Tongue (tissue), 2 donors: ENCODE measurements around the gene TACR1. TPM values are rescaled to one million over a fixed set of nuclear protein-coding genes. Genes with fewer than 3 reads are reported as not detected.
"Not testable (repeated sequence)": the region's sequence is repeated elsewhere in the genome, so short reads cannot be mapped to it uniquely, and the experiment has no call there.

Experiments
- DNase-seq: peaks from one replicate; pipeline ENCODE4 v3.0.0-alpha.2; 2015
- total RNA-seq: library from RNA; depleted of rRNA; stranded (reverse); fragments of >200 nt; gene quantifications from one replicate; pipeline ENCODE4 v1.2.3, GENCODE V29; 2014

Gene TACR1
- total RNA-seq, 1 donor from 2014 or later = 0.41 TPM

- no peak for DNase-seq
Observed at GRCh38 chr2:75087736-75088135, 111.6 kb downstream of the TACR1 start.

DNA sequence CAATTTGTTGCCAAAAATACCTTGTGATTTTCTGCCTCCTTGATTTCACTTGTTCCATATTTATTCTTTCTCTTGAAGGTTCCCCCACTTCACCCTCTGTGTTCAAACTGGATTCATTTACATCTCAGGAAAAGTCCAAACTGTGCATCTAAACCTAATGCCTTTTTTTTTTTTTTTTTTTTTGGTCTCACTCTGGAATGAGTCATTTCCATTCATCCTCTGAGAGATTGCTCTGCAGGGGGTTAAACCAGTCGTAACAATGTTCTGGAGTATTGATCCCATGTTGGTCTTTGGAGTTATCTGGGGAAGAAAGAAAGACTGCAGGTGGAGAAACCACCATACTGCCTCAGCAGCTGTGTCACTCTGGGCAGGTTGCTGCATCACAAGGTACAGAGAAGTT is 119.7 kb downstream of the TACR1 start:
- no peak for DNase-seq

DNA sequence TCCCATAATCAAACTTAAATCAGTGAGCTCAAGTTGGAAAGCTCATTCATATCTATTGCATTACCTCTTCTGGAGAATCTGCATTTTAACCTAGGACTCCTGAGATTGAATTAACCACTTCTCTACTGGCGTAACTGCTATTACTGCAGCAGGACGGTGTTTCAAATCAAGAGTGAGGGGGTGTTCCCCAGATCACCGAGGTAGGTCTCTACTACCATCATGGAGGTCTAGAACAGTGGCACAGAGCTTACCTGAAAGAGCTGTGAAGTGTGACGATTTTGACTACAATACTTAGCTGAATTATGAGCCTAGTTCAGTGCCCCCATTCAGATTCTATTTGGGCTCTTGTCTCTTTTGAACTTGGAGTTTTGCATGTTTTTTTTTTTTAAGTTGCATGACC is 121.4 kb downstream of the TACR1 start:
- DNase-seq = no peak

GRCh38 chr2:75076088-75076487 is 123.2 kb downstream of the TACR1 start:
- DNase-seq = peak; percentile 89

- no peak for DNase-seq
Observed at GRCh38 chr2:75074708-75075107, 124.6 kb downstream of the TACR1 start.

DNA sequence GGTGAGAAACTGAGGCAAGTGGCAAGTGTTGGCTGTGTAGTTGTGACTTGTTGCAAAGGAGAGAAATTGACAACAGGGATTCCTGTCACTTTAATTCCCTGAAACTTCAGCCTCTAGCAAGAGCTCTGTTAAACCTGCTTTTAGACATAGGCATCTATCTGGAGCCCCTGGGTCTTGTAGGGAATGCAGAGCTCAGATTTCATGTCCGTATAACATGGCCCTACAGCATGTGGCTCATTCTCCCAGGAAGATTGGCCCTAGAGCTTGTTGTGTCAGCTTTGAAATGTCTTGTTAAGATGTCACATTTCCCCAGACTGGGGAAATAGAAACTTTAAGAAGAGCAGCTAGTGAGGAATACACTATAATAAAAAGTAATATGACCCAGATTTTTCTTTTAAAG is 125.1 kb downstream of the TACR1 start:
- DNase-seq = peak; percentile 48

GRCh38 chr2:75071766-75072165 is 127.6 kb downstream of the TACR1 start:
- no peak for DNase-seq

GRCh38 chr2:75068546-75068945 is 130.8 kb downstream of the TACR1 start:
- DNase-seq = no peak

DNA sequence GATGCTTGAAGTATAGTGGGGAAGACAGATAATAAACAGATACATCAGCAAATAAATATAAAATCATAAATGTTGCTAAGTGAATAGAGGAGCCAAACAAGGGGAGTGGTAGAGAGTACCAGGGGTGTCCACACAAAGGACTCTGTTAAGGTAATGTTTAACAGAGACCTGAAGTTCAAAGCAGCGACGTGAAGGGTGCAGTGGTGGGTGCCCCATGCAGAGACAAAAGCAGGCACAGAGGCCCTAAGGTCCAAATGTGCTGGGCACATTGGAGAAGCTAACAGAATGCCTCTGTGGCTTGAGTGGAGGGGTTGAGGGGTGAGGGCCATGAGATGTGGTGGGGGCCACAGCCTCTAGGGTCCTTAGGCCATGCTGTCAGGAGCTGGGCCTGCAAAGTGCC is 131.8 kb downstream of the TACR1 start:
- DNase-seq = no peak

DNA sequence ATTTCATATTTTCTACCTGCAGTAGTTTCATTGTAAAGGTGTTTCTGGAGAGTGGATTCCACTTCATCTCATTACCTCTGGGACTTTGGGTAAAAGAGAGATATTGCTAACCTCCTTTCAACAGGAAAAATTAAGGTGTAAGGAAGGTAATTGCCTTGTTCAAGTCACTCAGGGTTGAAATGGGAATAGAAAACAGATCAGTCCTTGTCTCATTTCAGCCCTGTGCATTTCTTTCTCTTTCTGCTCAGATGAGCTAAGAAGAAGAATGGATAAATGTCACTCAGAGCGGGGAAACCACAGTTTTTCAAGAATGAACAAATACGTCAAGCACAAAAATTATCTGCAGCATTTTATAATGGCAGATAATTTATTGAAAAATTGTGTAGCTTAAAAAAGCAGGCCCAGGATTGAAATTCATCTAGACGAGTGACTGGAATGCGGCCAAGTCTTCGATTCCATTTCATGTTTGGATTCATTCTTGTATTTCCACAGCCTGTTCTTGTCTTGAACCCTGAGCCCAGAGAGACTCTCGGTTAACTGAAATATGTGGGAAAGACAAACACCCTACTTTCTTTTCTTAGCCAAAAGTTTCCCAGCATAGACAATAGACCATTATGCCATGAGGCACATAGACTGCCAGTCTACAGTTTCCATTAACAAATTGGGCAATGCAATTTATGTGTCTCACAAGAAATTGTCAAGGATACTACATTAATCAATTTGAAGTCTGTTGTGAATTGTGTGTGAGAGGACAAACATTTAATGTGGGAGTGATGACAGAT is 133.0 kb downstream of the TACR1 start:
- no peak for DNase-seq

DNA sequence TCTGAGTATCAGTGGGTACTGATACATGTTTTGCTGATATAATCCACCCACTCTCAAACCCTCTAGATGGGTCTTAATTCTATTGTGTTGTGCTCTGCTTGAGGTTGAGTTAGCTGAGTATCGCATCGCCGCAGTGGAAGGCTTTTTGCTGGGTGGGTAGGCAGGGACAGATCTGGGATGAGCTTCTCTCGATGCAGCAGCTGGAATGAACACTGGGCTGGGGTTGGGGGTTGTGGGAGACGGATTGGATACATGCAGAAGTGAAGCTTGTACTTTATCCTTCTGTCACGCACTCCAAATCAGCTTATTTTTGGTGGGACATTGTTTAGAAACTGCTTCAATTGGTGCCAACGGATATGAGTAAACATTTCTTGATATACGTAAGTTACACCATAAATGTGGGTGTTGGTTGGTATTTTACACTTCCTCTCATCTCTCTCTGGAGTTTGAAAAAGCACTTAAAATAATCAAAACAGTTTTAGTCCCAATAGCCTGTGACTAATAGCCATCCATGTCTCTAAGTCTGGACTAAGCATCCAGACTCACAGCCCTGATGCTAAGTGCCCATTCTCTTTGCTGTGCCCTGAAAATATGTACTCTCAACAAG is 133.8 kb downstream of the TACR1 start:
- no peak for DNase-seq

- peak; percentile 71 for DNase-seq
Observed at GRCh38 chr2:75064691-75065396, 134.5 kb downstream of the TACR1 start.

- DNase-seq = no peak
Observed at GRCh38 chr2:75063906-75064305, 135.4 kb downstream of the TACR1 start.

DNA sequence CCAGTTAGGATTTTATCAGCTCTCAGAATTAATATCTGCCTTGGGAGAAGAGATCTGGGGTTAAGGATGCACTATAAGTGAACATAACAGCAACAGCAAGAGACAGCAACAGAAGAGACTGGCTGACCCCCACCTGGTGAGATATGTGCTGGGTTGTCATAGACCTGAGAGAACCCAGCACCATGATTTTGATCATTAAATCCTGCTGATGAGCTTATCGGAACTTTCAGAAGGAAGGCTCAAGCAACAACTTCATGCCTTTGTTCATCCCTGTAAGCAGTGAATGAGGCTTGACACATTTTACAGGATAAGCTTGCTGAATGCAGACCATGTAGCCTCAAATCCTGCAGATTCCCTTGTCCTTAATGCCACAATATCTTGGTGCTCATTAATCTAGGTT is 140.9 kb downstream of the TACR1 start:
- no peak for DNase-seq

- DNase-seq = not testable (repeated sequence)
Observed at GRCh38 chr2:75057150-75057549, 142.2 kb downstream of the TACR1 start.

DNA sequence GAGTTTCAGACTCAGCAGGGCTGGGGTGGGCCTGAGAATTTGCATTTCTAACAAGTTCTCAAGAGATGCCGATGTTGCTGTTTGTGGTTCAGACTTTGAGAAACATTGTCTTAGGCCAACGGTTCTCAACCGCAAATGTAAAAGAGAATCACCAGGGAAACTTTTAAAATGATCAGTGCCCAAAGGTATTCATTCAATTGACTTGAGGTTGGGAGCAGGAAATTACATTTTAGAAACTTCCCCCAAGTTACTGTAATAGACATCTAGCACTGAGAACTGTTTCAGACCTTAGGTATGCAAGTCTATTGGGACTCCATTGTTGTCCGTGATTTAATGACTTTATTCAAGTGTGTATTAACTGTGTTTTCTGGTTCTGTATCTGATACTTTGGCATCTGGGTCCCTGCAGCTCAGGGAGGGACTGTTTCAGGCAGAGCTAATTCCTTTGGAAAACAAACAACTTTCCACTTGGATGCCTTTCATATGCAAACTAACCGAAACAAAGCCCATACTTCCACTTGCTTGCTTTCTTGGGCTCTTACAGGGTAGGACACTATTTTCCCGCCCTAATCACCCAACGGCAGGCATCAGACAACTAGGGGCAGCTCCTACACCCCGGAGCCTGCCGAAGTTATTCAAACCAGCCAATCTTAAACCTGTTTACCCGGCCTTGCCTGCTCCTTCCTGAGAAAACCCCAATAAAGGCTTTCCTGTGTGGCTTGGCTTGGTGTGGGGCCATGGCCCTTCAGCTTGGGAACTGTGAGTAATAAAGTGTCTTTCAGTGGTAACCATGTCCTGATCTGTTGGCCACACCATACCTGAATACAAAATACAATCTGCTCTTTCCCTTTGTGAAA is 143.3 kb downstream of the TACR1 start:
- no peak for DNase-seq

DNA sequence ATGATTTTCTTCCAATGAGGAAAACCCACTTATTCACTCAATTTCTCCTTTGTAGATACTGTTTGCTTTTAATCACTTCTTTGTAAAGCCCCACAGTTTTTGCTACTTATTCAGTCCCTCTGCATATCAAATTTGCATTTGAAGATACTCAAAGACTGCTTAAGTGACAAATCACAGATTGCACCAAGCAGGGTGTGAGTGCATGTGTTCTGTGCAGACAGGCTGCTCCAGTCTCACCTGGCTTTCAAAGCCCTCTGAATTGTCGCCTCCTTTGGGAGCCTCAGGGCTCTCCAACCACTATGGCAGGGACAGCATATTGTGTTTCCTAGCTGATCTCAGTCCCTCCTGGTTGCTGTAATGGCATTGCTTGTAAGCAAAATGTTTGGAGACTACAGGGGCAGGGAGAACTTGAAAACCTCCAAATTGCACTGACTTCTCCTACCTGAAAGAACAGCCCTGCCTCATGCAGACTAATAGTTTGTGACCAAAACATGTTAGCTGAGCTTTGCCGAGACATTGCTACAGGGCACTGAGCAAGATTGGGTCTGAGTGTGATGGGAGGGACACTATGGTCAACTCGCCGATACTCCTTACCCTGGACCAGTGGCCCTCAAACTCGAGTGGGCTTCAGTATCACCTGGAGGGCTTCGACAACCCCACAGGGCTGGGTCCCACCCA is 144.0 kb downstream of the TACR1 start:
- DNase-seq = no peak

- DNase-seq = no peak
Observed at GRCh38 chr2:75054296-75054695, 145.0 kb downstream of the TACR1 start.

GRCh38 chr2:75053484-75054112 is 145.7 kb downstream of the TACR1 start:
- DNase-seq = no peak

DNA sequence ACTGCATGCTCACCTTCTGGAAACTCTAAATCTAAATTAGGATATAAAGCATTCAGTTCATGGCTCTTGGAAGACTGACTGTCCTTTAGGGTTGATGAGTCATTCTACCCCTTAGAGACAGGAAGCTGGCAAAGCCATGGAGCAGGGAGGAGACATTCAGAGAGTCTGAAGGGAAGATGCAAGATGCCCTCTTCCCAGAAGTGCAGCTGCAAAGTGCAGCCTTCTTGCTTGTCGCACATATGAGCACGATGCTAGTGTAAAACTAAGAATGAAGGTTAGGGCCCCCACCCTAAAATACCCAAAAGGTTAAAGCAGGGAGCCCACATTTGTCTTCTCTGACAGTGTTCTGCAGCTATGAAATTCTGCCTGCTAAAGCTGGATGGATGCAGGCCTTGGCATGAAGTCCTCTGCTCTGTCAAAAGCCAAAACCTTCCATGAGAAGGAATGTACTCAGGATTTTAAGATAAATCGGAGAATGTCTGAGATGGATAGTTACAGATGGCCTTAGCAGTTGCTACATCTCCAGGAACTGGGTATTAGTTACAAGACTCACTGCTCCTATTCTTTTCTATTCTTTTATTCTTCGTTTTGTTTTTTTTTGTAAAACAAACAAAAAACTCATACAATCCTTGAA is 151.2 kb downstream of the TACR1 start:
- DNase-seq = no peak
